HL-60 (cell line): ENCODE results near the gene CHTF8.
"Not testable (repeated sequence)": the region's sequence is repeated elsewhere in the genome, so short reads cannot be mapped to it uniquely, and the experiment has no call there.

ENCODE experiments used
- DNase-seq, 2 experiments: peaks; one replicate each; pipeline ENCODE4 v3.0.0-alpha.2; 2010 to 2020; ENCODE audit warnings: low read depth in 1 of 2, low spot score in 1 of 2
- H3K27ac ChIP-seq: fragments of 250-450 bp; sonication (Bioruptor Pico); replicated peaks from 2 replicates; pipeline ENCODE4 v1.5.1; 2020; ENCODE audit warnings: mild to moderate bottlenecking, moderate library complexity
- H3K27me3 ChIP-seq: fragments of 250-450 bp; sonication (Bioruptor Pico); 2 replicates; pipeline ENCODE4 v1.5.1; 2021; ENCODE audit warnings: mild to moderate bottlenecking, moderate library complexity; ENCODE audit not compliant: insufficient read depth, poor library complexity, severe bottlenecking
- H3K4me3 ChIP-seq: replicated peaks from 2 replicates; pipeline ENCODE4 v1.5.1; 2011; ENCODE audit warnings: mild to moderate bottlenecking, control low read depth, low read length; ENCODE audit not compliant: insufficient read depth
- CTCF ChIP-seq: IDR thresholded peaks from one replicate; pipeline ENCODE4 v1.5.1; 2011; ENCODE audit warnings: low read length, control low read depth, inconsistent platforms; ENCODE audit not compliant: insufficient read depth
- GABPA ChIP-seq: IDR thresholded peaks from 2 replicates; pipeline ENCODE4 v1.6.1; 2012; ENCODE audit warnings: low read depth
- POLR2AphosphoS5 ChIP-seq: IDR thresholded peaks from 2 replicates; pipeline ENCODE4 v1.6.1; 2012; ENCODE audit warnings: low read depth
- REST ChIP-seq: IDR thresholded peaks from 2 replicates; pipeline ENCODE4 v1.6.1; 2012; ENCODE audit warnings: low read depth; ENCODE audit not compliant: insufficient replicate concordance
- SPI1 ChIP-seq: IDR thresholded peaks from 2 replicates; pipeline ENCODE4 v1.6.1; 2012; ENCODE audit warnings: low read depth, mild to moderate bottlenecking, borderline replicate concordance

The CHTF8 gene

GRCh38 chr16:69127966-69128510, 4.3 kb downstream of the CHTF8 start:
- no peak for TF ChIP-seq GABPA
- no peak for TF ChIP-seq REST
- no peak for TF ChIP-seq POLR2AphosphoS5
- no peak for TF ChIP-seq CTCF
- TF ChIP-seq SPI1: no peak
- DNase-seq: no peak

GRCh38 chr16:69126801-69127200, 5.6 kb downstream of the CHTF8 start:
- H3K4me3 ChIP-seq, DNase-seq, H3K27ac ChIP-seq: not testable (repeated sequence)

More at GRCh38 chr16:69127966-69128510, 4.3 kb downstream of the CHTF8 start:
- Histone ChIP-seq H3K27ac (no peak overlapping the region), H3K4me3 (no peak overlapping the region), H3K27me3 (no peaks in the 10 kb centered on the region)

GRCh38 chr16:69126221-69126620, 6.2 kb downstream of the CHTF8 start:
- Histone ChIP-seq H3K4me3 (no peak overlapping the region), H3K27ac (no peak overlapping the region), H3K27me3 (no peaks in the 10 kb centered on the region)
- TF ChIP-seq GABPA (no peak), POLR2AphosphoS5 (no peak), REST (no peak), CTCF (no peak), SPI1 (no peak)
- DNase-seq: no peak

More at GRCh38 chr16:69126801-69127200, 5.6 kb downstream of the CHTF8 start:
- not testable (repeated sequence) for H3K27me3 ChIP-seq

- DNase-seq, H3K4me3 ChIP-seq, H3K27me3 ChIP-seq, H3K27ac ChIP-seq: not testable (repeated sequence)
These were observed 7.4 kb downstream of the CHTF8 start for GRCh38 chr16:69124961-69125360.

GRCh38 chr16:69124406-69124805, 8.0 kb downstream of the CHTF8 start:
- H3K27ac ChIP-seq, H3K27me3 ChIP-seq, DNase-seq, H3K4me3 ChIP-seq: not testable (repeated sequence)
